Central memory CD8-positive, alpha-beta T cell (primary cell): Measurements from ENCODE around the gene NUTM1.
"Not testable (repeated sequence)": the region's sequence is repeated elsewhere in the genome, so short reads cannot be mapped to it uniquely, and the experiment has no call there.

ENCODE experiments used
- ATAC-seq: fragments of 150-1000 bp; cut with Tn5 transposase; replicated peaks from 2 replicates; pipeline ENCODE4 v1.10.0; 2022; ENCODE audit warnings: mild to moderate bottlenecking, moderate FRiP score, moderate number of reproducible peaks; ENCODE audit not compliant: poor library complexity, severe bottlenecking; ENCODE audit errors: extremely low read depth
- DNase-seq, 2 donors: peaks; one replicate each; pipeline ENCODE4 v3.0.0; 2021; ENCODE audit warnings: low spot score in 2 of 2
- H3K27ac Mint-ChIP-seq: one replicate; pipeline ENCODE4 v1.8.0; 2022; ENCODE audit warnings: low read depth, mild to moderate bottlenecking, moderate library complexity, mixed read lengths
- H3K27me3 Mint-ChIP-seq: one replicate; pipeline ENCODE4 v1.8.0; 2022; ENCODE audit warnings: mixed read lengths
- H3K36me3 Mint-ChIP-seq: one replicate; pipeline ENCODE4 v1.8.0; 2022; ENCODE audit warnings: mild to moderate bottlenecking, moderate library complexity, mixed read lengths; ENCODE audit not compliant: insufficient read depth
- H3K4me1 Mint-ChIP-seq: one replicate; pipeline ENCODE4 v1.8.0; 2022; ENCODE audit warnings: mixed read lengths
- H3K4me3 Mint-ChIP-seq: one replicate; pipeline ENCODE4 v1.8.0; 2022; ENCODE audit warnings: mild to moderate bottlenecking, moderate library complexity, mixed read lengths
- H3K9me3 Mint-ChIP-seq: one replicate; pipeline ENCODE4 v1.8.0; 2022; ENCODE audit warnings: mixed read lengths

NUTM1 gene

GRCh38 chr15:34374816-34375215 lies 31.7 kb downstream of the NUTM1 start:
- Mint-ChIP-seq H3K27ac (no peak overlapping the region), H3K4me1 (no peaks in the 10 kb centered on the region), H3K9me3 (no peaks in the 10 kb centered on the region), H3K4me3 (no peak overlapping the region), H3K36me3 (no peaks in the 10 kb centered on the region), H3K27me3 (no peaks in the 10 kb centered on the region)
- DNase-seq (no peak), ATAC-seq (no peak)

- H3K9me3 Mint-ChIP-seq, H3K4me1 Mint-ChIP-seq, ATAC-seq, H3K4me3 Mint-ChIP-seq, H3K27me3 Mint-ChIP-seq, H3K36me3 Mint-ChIP-seq, DNase-seq, H3K27ac Mint-ChIP-seq: not testable (repeated sequence)
These were observed 32.4 kb downstream of the NUTM1 start for GRCh38 chr15:34375541-34375940.

GRCh38 chr15:34376856-34377255 lies 33.7 kb downstream of the NUTM1 start:
- no peaks in the 10 kb centered on the region for H3K4me1 Mint-ChIP-seq
- H3K27me3 Mint-ChIP-seq = no peaks in the 10 kb centered on the region
- H3K36me3 Mint-ChIP-seq = no peaks in the 10 kb centered on the region
- DNase-seq (no peak), ATAC-seq (no peak)
- H3K4me3 Mint-ChIP-seq = no peak overlapping the region
- H3K9me3 Mint-ChIP-seq = no peaks in the 10 kb centered on the region
- H3K27ac Mint-ChIP-seq = no peak overlapping the region

- H3K36me3 Mint-ChIP-seq, H3K4me3 Mint-ChIP-seq, ATAC-seq, H3K27ac Mint-ChIP-seq, H3K9me3 Mint-ChIP-seq, H3K4me1 Mint-ChIP-seq, DNase-seq, H3K27me3 Mint-ChIP-seq: not testable (repeated sequence)
These were observed 37.4 kb downstream of the NUTM1 start for GRCh38 chr15:34380491-34380890.

- ATAC-seq, H3K36me3 Mint-ChIP-seq, H3K27ac Mint-ChIP-seq, DNase-seq, H3K4me1 Mint-ChIP-seq, H3K27me3 Mint-ChIP-seq, H3K4me3 Mint-ChIP-seq, H3K9me3 Mint-ChIP-seq: not testable (repeated sequence)
These were observed 38.9 kb downstream of the NUTM1 start for GRCh38 chr15:34381829-34382521.

GRCh38 chr15:34389594-34390086 lies 46.5 kb downstream of the NUTM1 start:
- not testable (repeated sequence) for DNase-seq, H3K27me3 Mint-ChIP-seq, H3K9me3 Mint-ChIP-seq, ATAC-seq, H3K36me3 Mint-ChIP-seq, H3K27ac Mint-ChIP-seq, H3K4me1 Mint-ChIP-seq, H3K4me3 Mint-ChIP-seq

- not testable (repeated sequence) for H3K9me3 Mint-ChIP-seq, H3K4me1 Mint-ChIP-seq, DNase-seq, H3K27ac Mint-ChIP-seq, H3K4me3 Mint-ChIP-seq, H3K27me3 Mint-ChIP-seq, ATAC-seq, H3K36me3 Mint-ChIP-seq
These were observed 49.9 kb downstream of the NUTM1 start for GRCh38 chr15:34392981-34393380.

GRCh38 chr15:34397637-34398259 lies 54.6 kb downstream of the NUTM1 start:
- H3K4me1 Mint-ChIP-seq, H3K27ac Mint-ChIP-seq, H3K36me3 Mint-ChIP-seq, ATAC-seq, H3K4me3 Mint-ChIP-seq, H3K9me3 Mint-ChIP-seq, H3K27me3 Mint-ChIP-seq, DNase-seq: not testable (repeated sequence)

- DNase-seq, H3K4me1 Mint-ChIP-seq, H3K36me3 Mint-ChIP-seq, H3K27ac Mint-ChIP-seq, H3K27me3 Mint-ChIP-seq, H3K9me3 Mint-ChIP-seq, H3K4me3 Mint-ChIP-seq: not testable (repeated sequence)
- ATAC-seq = peak; percentile 50
These were observed 60.1 kb downstream of the NUTM1 start for GRCh38 chr15:34403160-34403598.

GRCh38 chr15:34403899-34404298 lies 60.8 kb downstream of the NUTM1 start:
- H3K27me3 Mint-ChIP-seq, H3K9me3 Mint-ChIP-seq, DNase-seq, H3K27ac Mint-ChIP-seq, H3K4me1 Mint-ChIP-seq, H3K4me3 Mint-ChIP-seq, H3K36me3 Mint-ChIP-seq: not testable (repeated sequence)
- peak; percentile 61 for ATAC-seq
